Heart right ventricle (tissue), 16 donors: Measurements from ENCODE around the gene LAMA4. TPM values are rescaled to one million over a fixed set of nuclear protein-coding genes. Genes with fewer than 3 reads are reported as not detected.
A peak's percentile ranks its signal among the peaks of the same experiment; 100 is the strongest.

Experiments used
- ATAC-seq, 8 donors: fragments of 200-7000 bp; cut with Tn5 transposase; one replicate each; pipeline ENCODE4 v1.9.1; 2020; ENCODE audit warnings: mild to moderate bottlenecking in 8 of 8, moderate library complexity in 8 of 8, moderate number of reproducible peaks in 1 of 8
- DNase-seq, 2 donors: peaks; one replicate each; pipeline ENCODE4 v3.0.0-alpha.2; 2020
- H3K27ac ChIP-seq, 10 donors: fragments of 200-600 bp; sonication (generic) in 2 of 10; one replicate each; pipeline versions ENCODE4 v1.5.0 to v1.8.0; 2020 to 2022; ENCODE audit warnings: mild to moderate bottlenecking in 3 of 10
- H3K27me3 ChIP-seq, 7 donors: fragments of 200-600 bp; one replicate each; pipeline ENCODE4 v1.8.0; 2021 to 2022; ENCODE audit warnings: mild to moderate bottlenecking in 2 of 7
- H3K36me3 ChIP-seq, 9 donors: fragments of 200-600 bp; sonication (generic) in 1 of 9; one replicate each; pipeline versions ENCODE4 v1.5.0 to v1.8.0; 2020 to 2022; ENCODE audit warnings: mild to moderate bottlenecking in 2 of 9
- H3K4me1 ChIP-seq, 9 donors: fragments of 200-600 bp; sonication (generic) in 1 of 9; one replicate each; pipeline versions ENCODE4 v1.5.0 to v1.8.0; 2020 to 2022; ENCODE audit warnings: mild to moderate bottlenecking in 4 of 9
- H3K4me3 ChIP-seq, 10 donors: fragments of 200-600 bp; sonication (generic) in 2 of 10; one replicate each; pipeline versions ENCODE4 v1.5.0 to v1.8.0; 2020 to 2022; ENCODE audit warnings: mild to moderate bottlenecking in 7 of 10, moderate library complexity in 2 of 10
- H3K9me3 ChIP-seq, 11 donors: fragments of 200-600 bp in 10 of 11; sonication (generic) in 2 of 11; one replicate each; pipeline versions ENCODE4 v1.5.0 to v1.8.0; 2013 to 2022; ENCODE audit warnings: mild to moderate bottlenecking in 2 of 11, control low read depth in 1 of 11, moderate library complexity in 1 of 11
- WGBS, 2 donors: extraction: QIAGEN DNeasy Blood & Tissue Kit; methylation state at CpG; one replicate each; pipeline ENCODE4 v1.1.7; 2013; ENCODE audit warnings: inconsistent platforms in 1 of 2; 5-methylcytosine and 5-hydroxymethylcytosine counted together
- intact Hi-C, 10 donors: fragments of 100-400 bp; cut with DNase I; formaldehyde crosslinking; loops; one replicate each; pipeline versions ENCODE4 v1.11.1 to v1.14.2; 2022
- polyA plus RNA-seq, 2 donors: library from polyadenylated mRNA; stranded (reverse); fragments of 200-250 nt; gene quantifications; one replicate each; pipeline ENCODE4 v1.2.3, GENCODE V29; 2013
- total RNA-seq, 10 donors: library from RNA; stranded (reverse); fragmentation: NEBNext Ultra II Directional in 3 of 10; extraction: Animal tissue kit (Norgen Biotek cat#: 25700) in 3 of 10; gene quantifications; one replicate each; pipeline versions ENCODE4 v1.2.1 to v1.2.4, GENCODE V29; 2021 to 2023
- TF ChIP-seq, protein P1 (sequence below), 9 donors: fragments of 200-600 bp; sonication (generic) in 2 of 9; IDR thresholded peaks; one replicate each; pipeline versions ENCODE4 v1.5.0 to v1.8.0; 2021 to 2022; ENCODE audit warnings: antibody characterized with exemption in 9 of 9, mild to moderate bottlenecking in 5 of 9, moderate library complexity in 1 of 9
- donor health status: Arrhythmogenic right ventricular cardiomyopathy.
- donor health status: ischemic (EF 13 %, LVEDD 7.1; RV severe dilation, severe dysfunction).
- donor health status: healthy with polysubstance abuse.
- donor health status: DM: no; HTN: yes; CAD: no.
- donor health status: DM: no; HTN: no; CAD: no.
- donor health status: ischemic (EF 25% LVEDD 6.9; RV normal size, moderate dysfunction).
- donor health status: ischemic (EF 25% LVEDD 5.7; RV mildly dilated, moderate dysfunction).
- donor health status: healthy.
- donor health status: DM: yes; HTN: yes; CAD: no.
- donor health status: Ischemic cardiomyopathy.
- donor health status: ischemic (EF 35%, LVEDD 5.7; RV mildly dilated, moderate dysfunction).
- donor health status: nonischemic (EF 11% LVEDD 7.7; RV severe dilation, severe dysfunction).
- donor health status: DM: yes; HTN: yes; CAD: no.
- donor health status: PGD.
- donor health status: ischemic (EF 29% LVEDD 5.4; RV normal size, mild dysfunction).
- donor health status: nonischemic (EF 23%, LVEDD 6.1; RV moderate dilation, normal function).

Gene LAMA4
- total and polyA plus RNA-seq, 12 donors, result 23.7 to 103 (median 82.5) TPM

DNA sequence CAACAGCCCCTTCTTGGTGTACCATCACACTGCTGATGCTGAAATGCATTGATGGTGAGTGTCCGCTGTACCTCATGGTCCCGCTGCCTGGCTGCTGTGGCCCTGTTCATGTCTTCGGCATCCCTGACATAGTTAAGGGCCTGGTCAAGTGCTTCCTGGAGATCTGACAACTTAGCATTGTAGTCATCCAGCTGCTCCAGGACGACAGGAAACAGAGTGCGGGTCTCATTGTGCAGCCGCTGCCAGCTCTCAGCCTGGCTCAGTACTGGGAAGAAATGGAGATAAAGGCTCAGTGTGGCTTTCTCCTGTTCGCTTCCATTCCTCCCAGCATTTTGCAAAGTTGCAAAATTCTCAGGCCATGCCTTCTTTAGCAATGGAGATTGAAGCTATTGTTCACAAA lies 81.8 kb downstream of the LAMA4 start:
- Histone ChIP-seq H3K9me3 (no peaks in the 10 kb centered on the region), H3K36me3 (peaks cover 2 to 99% (median 78%) of the 10 kb centered on the region in 9 donors), H3K27ac (peak overlapping the region in 1 of 10 donors; percentile 29), H3K27me3 (no peaks in the 10 kb centered on the region), H3K4me1 (no peaks in the 10 kb centered on the region), H3K4me3 (no peak overlapping the region)
- ATAC-seq (peak in 1 of 8 donors; percentile 39), DNase-seq (no peak)
- WGBS, 2 donors, result 59 to 65% methylated on average over 7 of the region's 7 CpGs
- TF ChIP-seq, protein P1, sequence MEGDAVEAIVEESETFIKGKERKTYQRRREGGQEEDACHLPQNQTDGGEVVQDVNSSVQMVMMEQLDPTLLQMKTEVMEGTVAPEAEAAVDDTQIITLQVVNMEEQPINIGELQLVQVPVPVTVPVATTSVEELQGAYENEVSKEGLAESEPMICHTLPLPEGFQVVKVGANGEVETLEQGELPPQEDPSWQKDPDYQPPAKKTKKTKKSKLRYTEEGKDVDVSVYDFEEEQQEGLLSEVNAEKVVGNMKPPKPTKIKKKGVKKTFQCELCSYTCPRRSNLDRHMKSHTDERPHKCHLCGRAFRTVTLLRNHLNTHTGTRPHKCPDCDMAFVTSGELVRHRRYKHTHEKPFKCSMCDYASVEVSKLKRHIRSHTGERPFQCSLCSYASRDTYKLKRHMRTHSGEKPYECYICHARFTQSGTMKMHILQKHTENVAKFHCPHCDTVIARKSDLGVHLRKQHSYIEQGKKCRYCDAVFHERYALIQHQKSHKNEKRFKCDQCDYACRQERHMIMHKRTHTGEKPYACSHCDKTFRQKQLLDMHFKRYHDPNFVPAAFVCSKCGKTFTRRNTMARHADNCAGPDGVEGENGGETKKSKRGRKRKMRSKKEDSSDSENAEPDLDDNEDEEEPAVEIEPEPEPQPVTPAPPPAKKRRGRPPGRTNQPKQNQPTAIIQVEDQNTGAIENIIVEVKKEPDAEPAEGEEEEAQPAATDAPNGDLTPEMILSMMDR (IDR thresholded peaks at IDR 0.05), result no peak
- intact Hi-C loops, result loop anchor here in 1 of 10 donors (10.0 kb wide), 1 partner anchor 202 kb away; no protein-coding TSS in a partner anchor

DNA sequence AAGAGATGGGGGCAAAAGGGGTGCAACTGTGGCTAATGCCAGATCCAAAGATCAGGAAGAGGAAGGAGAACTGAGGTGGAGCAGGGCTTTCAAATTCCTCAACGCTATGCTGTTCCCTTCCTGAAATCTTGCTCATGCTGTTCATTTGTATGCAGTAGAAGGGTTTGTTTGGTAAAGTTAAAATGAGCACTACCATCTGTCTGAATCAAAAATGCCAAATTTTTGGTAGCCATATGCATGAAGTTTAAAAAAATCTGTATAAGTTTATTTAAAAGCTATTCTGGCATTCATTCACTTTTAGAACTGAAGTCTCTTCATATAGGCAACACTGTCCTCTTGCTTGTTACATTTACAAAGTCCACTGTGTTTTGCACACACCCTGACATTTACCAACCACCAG lies 84.8 kb downstream of the LAMA4 start:
- Histone ChIP-seq H3K4me1 (no peaks in the 10 kb centered on the region), H3K4me3 (no peak overlapping the region), H3K9me3 (no peaks in the 10 kb centered on the region), H3K27ac (peak overlapping the region in 1 of 10 donors; percentile 3), H3K27me3 (peaks cover 0 to 7% (median 0%) of the 10 kb centered on the region in 7 donors), H3K36me3 (peaks cover 4 to 99% (median 77%) of the 10 kb centered on the region in 9 donors)
- WGBS, 2 donors, result 87 to 92% methylated on average over 1 of the region's 1 CpG
- TF ChIP-seq, protein P1 (IDR thresholded peaks at IDR 0.05), result no peak
- intact Hi-C loops, result no loop called here
- ATAC-seq, result no peak
- no peak for DNase-seq

DNA sequence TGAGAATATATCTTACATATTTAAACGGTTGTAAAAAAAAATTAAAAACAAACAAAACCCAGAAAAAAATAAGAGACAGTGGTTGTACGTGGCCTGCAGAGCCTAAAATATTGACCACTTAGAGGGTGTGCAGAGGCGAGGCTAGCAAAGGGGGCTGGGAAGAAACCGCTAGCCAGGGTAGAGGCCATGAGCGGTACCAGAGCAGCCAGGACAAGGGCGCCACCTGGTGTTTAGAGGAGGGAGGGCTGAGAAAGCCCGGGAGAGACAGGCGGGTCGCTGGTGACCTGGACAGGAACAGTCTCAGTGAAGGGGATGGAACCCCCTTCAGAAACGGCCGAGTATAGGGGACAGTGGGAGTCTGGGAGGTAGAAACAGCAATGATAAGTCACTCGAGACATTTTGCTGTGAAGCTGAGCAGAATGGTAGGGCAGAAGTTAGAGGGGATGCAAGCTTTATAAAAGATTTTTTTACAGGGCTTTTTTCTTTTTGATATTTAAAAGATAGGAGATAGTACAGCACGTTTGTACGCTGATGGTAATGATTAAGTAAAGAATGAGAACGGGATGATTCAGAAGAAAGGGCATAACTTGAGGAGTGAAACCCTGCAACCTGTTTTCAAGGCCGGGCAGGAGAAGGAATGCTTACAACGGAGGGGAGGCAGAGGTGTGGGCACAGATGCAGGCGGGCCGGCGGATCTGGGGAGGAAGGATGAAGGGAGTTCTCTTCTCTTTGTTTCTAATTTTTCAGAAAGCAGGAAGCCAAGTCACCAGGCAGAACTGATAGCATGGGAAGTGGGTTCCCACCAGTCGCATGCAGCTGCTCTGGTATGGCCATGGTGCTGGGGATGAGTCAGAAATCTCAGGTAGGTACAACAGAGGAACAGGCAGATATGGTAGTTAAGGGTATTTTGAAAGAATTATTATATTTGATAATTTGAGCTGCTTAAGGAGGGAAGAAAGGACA lies 90.8 kb downstream of the LAMA4 start:
- Histone ChIP-seq H3K27me3 (peaks cover 0 to 17% (median 0%) of the 10 kb centered on the region in 7 donors), H3K4me3 (no peak overlapping the region), H3K4me1 (peaks cover 0 to 3% (median 0%) of the 10 kb centered on the region in 9 donors), H3K9me3 (no peaks in the 10 kb centered on the region), H3K27ac (no peak overlapping the region), H3K36me3 (peaks cover 0 to 99% (median 67%) of the 10 kb centered on the region in 9 donors)
- 69 to 70% methylated on average over 21 of the region's 21 CpGs for WGBS, 2 donors
- intact Hi-C loops, result no loop called here
- TF ChIP-seq, protein P1 (IDR thresholded peaks at IDR 0.05), result peak; percentile 18 to 79 (median 43)
- DNase-seq (peak; percentile 39 to 52), ATAC-seq (peak in 7 of 8 donors; percentile 53 to 79 (median 66))

DNA sequence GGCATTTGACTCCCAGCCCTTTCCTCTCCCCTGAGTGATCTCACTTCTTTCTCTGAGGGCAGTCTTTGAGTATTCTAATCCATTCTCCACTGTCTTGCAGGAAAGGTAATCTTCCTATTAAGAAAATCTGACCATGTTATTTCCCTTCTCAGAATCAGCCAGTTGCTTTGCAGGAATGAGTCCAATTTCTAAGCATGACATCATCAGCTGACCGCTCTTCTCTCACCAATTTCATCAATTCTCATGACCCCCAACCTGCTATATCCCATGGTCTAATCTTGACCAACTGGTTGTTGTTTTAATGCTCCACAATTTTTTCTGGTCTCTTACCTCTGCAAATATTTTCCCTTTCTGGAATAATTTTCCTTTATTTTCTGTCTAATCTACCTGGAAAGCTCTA lies 93.6 kb downstream of the LAMA4 start:
- peaks cover 0 to 100% (median 62%) of the 10 kb centered on the region in 9 donors for H3K36me3 ChIP-seq
- peaks cover 0 to 11% (median 0%) of the 10 kb centered on the region in 7 donors for H3K27me3 ChIP-seq
- TF ChIP-seq, protein P1 (IDR thresholded peaks at IDR 0.05), result no peak
- 91 to 92% methylated on average over 1 of the region's 1 CpG for WGBS, 2 donors
- ATAC-seq (no peak), DNase-seq (no peak)
- no peak overlapping the region for H3K4me3 ChIP-seq
- no peaks in the 10 kb centered on the region for H3K9me3 ChIP-seq
- no peak overlapping the region for H3K27ac ChIP-seq
- intact Hi-C loops, result no loop called here
- H3K4me1 ChIP-seq, result peaks cover 0 to 12% (median 3%) of the 10 kb centered on the region in 9 donors
